ENCODE measurements around the gene RNASEH1. TPM values are rescaled to one million over a fixed set of nuclear protein-coding genes. Genes with fewer than 3 reads are reported as not detected.

The RNASEH1 gene
- total and polyA plus RNA-seq, 2 of the 13 experiments (the other 11 are each of a cell fraction or from before 2014, with no cell fraction given) = 14.5 to 57.4 TPM

DNA sequence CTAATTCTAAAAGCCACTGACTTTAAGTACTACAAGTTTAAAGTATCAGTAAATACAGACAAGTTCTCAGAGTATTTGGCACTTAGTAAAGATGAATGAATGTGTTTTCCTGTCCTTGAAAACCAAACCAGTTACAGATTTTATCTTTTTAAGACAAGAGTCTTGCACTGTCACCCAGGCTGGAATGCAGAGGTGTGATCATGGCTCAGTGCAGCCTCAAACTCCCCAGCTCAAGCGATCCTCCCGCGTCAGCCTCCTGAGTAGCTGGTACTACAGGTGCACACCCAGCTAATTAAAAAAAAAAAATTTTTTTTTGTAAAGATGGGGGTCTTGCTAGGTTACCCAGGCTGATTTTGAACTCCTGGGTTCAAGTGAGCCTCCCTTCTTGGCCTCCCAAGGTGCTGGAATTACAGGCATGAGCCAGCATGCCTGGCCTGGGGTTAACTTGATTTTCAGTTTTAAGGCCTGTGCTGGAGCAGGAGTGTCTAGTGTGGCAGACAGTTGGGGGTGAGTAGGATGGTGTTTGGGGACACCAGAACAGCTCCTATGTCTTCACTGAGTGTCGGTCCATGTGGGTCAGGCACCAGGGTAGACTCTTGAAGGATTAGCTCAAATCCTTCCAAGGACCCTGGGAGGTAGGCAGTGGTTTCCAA lies 26.6 kb upstream of the RNASEH1 start:
- Histone ChIP-seq H4K20me1 (ENCODE audit: insufficient read depth, low read length) (peaks cover 22% of the 10 kb centered on the region), H3K9ac (ENCODE audit: insufficient read depth, low read depth, low read length) (peak overlapping the region; percentile 68; the same call in 1 of the 2 replicates), H3K4me1 (ENCODE audit: insufficient read depth, low read length) (peaks cover 55% of the 10 kb centered on the region), H3K79me2 (ENCODE audit: insufficient read depth, low read length) (peaks cover 17% of the 10 kb centered on the region), H3K36me3 (replicated peaks in 1 of 2; ENCODE audit: control insufficient read depth in 1 of 2, insufficient read depth in 2 of 2, low read length in 2 of 2) (peaks cover 11 to 31% of the 10 kb centered on the region in 2 experiments), H3K27ac (ENCODE audit: extremely low read length, insufficient read depth, low read length) (peak overlapping the region; percentile 70), H3K4me3 (replicated peaks in 1 of 3; ENCODE audit: insufficient read depth in 1 of 3, low read depth in 2 of 3, low read length in 3 of 3) (peak overlapping the region; percentile 27 to 61 (median 48); a peak in 5 of 6 replicates), H3K4me2 (ENCODE audit: low read depth, low read length) (peak overlapping the region; percentile 82), H3K27me3 (ENCODE audit: control insufficient read depth in 1 of 2, insufficient read depth in 2 of 2, low read length in 2 of 2) (no peaks in the 10 kb centered on the region), H2AFZ (ENCODE audit: low read length) (no peak overlapping the region), H3K9me3 (ENCODE audit: low read length) (no peaks in the 10 kb centered on the region)
- DNase-seq (ENCODE audit: low spot score) (no peak), FAIRE-seq (no peak), ATAC-seq (peak; percentile 16)
- CTCF ChIA-PET (ENCODE audit: low intra/inter-chr PET ratio, low total read pairs) = no interaction called here
- TSS peak; percentile 71 for BruUV-seq (replicated peaks)
- 41% methylated on average over 4 of the region's 4 CpGs for WGBS (ENCODE audit: low lambda C conversion rate)
- POLR2A ChIA-PET = interaction anchor here (1.1 to 5.4 kb wide), 9 partner anchors 9 to 119 kb away, joined by 3 to 60 read pairs (median 8); partner anchors contain the start of genes RNASEH1 and RPS7
- in situ Hi-C loops (cut with HindIII; ENCODE audit: extremely low pct_ligation_motif_present, low pct_unique_long_range_greater_than_20kb) (no loop called here), intact Hi-C loops (cut with micrococcal nuclease; ENCODE audit: unreplicated experiment) (loop anchor here (2.0 kb wide), 1 partner anchor 66 kb away; no protein-coding TSS in a partner anchor)
- no peak for TF ChIP-seq FOXA1 (IDR thresholded peaks at IDR 0.05)
- TF ChIP-seq FOXA1 (CRISPR knock-in tag; IDR thresholded peaks at IDR 0.05) = no peak
- 0 out of 2 replicates have a peak, but pooled peaks have one; percentile 13 for TF ChIP-seq ZNF432 (CRISPR knock-in tag; IDR thresholded peaks at IDR 0.05; ENCODE audit: borderline replicate concordance)
- TF ChIP-seq ZNF3 (CRISPR knock-in tag; IDR thresholded peaks at IDR 0.05) = peak; percentile 77; the same call in 1 of the 2 replicates
- TF ChIP-seq FOXC1 (CRISPR knock-in tag; IDR thresholded peaks at IDR 0.05; ENCODE audit: borderline replicate concordance) = no peak
- TF ChIP-seq MED13 (CRISPR knock-in tag; IDR thresholded peaks at IDR 0.05) = 0 out of 2 replicates have a peak, but pooled peaks have one; percentile 7
- no peak for TF ChIP-seq RFX3 (CRISPR knock-in tag; IDR thresholded peaks at IDR 0.05)
- TF ChIP-seq ZNF547 (CRISPR knock-in tag; IDR thresholded peaks at IDR 0.05) = no peak
- TF ChIP-seq, protein P1, sequence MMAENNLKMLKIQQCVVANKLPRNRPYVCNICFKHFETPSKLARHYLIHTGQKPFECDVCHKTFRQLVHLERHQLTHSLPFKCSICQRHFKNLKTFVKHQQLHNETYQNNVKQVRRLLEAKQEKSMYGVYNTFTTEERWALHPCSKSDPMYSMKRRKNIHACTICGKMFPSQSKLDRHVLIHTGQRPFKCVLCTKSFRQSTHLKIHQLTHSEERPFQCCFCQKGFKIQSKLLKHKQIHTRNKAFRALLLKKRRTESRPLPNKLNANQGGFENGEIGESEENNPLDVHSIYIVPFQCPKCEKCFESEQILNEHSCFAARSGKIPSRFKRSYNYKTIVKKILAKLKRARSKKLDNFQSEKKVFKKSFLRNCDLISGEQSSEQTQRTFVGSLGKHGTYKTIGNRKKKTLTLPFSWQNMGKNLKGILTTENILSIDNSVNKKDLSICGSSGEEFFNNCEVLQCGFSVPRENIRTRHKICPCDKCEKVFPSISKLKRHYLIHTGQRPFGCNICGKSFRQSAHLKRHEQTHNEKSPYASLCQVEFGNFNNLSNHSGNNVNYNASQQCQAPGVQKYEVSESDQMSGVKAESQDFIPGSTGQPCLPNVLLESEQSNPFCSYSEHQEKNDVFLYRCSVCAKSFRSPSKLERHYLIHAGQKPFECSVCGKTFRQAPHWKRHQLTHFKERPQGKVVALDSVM (CRISPR knock-in tag; IDR thresholded peaks at IDR 0.05) = peak; percentile 84
- TF ChIP-seq, protein P2, sequence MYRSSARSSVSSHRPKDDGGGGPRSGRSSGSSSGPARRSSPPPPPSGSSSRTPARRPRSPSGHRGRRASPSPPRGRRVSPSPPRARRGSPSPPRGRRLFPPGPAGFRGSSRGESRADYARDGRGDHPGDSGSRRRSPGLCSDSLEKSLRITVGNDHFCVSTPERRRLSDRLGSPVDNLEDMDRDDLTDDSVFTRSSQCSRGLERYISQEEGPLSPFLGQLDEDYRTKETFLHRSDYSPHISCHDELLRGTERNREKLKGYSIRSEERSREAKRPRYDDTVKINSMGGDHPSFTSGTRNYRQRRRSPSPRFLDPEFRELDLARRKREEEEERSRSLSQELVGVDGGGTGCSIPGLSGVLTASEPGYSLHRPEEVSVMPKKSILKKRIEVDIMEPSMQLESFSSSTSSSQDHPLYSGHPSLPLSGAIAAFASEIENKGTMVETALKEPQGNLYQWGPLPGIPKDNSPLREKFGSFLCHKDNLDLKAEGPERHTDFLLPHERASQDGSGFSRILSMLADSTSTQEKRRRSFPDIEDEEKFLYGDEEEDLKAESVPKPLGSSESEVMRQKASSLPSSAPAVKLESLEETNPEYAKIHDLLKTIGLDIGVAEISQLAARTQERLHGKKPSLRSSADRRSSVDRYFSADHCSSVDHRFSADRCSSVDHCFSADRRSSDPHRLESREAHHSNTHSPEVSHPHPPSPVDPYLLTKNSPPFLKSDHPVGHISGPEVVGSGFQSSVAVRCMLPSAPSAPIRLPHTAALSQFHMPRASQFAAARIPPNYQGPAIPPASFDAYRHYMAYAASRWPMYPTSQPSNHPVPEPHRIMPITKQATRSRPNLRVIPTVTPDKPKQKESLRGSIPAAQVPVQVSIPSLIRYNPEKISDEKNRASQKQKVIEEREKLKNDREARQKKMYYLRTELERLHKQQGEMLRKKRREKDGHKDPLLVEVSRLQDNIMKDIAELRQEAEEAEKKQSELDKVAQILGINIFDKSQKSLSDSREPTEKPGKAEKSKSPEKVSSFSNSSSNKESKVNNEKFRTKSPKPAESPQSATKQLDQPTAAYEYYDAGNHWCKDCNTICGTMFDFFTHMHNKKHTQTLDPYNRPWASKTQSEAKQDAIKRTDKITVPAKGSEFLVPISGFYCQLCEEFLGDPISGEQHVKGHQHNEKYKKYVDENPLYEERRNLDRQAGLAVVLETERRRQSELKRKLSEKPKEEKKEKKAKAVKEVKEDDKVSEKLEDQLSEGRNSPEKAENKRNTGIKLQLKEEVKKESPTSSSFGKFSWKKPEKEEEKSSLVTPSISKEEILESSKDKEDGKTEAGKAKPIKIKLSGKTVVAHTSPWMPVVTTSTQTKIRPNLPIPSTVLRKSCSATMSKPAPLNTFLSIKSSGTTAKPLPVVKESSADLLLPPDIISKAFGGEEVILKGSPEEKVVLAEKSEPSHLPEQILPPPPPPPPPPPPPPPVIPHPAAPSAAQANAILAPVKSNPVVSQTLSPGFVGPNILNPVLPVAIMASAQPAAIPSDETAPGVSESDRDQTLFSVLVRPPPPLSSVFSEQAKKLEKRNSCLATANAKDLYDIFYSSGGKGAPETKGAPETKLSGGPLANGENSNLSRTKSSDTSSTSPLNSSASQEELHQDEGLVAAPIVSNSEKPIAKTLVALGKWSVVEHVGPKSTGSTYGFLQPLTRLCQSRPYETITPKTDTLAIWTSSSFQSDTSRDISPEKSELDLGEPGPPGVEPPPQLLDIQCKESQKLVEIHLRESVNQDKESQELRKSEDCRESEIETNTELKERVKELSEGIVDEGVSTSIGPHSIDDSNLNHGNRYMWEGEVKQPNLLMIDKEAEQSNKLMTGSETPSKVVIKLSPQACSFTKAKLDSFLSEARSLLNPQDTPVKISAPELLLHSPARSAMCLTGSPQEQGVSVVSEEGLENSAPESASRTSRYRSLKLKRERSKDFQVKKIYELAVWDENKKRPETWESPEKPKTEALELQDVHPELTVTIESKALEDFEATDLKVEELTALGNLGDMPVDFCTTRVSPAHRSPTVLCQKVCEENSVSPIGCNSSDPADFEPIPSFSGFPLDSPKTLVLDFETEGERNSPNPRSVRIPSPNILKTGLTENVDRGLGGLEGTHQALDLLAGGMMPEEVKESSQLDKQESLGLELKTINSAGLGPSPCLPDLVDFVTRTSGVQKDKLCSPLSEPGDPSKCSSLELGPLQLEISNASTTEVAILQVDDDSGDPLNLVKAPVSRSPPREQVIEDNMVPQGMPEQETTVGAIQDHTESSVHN (CRISPR knock-in tag; IDR thresholded peaks at IDR 0.05) = no peak
- 0 out of 2 replicates have a peak, but pooled peaks have one; percentile 3 for TF ChIP-seq PITX1 (CRISPR knock-in tag; IDR thresholded peaks at IDR 0.05)
- TF ChIP-seq, protein P3, sequence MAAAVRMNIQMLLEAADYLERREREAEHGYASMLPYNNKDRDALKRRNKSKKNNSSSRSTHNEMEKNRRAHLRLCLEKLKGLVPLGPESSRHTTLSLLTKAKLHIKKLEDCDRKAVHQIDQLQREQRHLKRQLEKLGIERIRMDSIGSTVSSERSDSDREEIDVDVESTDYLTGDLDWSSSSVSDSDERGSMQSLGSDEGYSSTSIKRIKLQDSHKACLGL (CRISPR knock-in tag; IDR thresholded peaks at IDR 0.05) = peak; percentile 2; the same call in 1 of the 2 replicates
- TF ChIP-seq ZBTB20 (CRISPR knock-in tag; IDR thresholded peaks at IDR 0.05; ENCODE audit: borderline replicate concordance, low read depth) = 0 out of 2 replicates have a peak, but pooled peaks have one; percentile 2
- no peak for TF ChIP-seq ATAD3A (CRISPR knock-in tag; IDR thresholded peaks at IDR 0.05)

All from HepG2 (cell line).